ENCODE results near the gene ITGB4. TPM values are rescaled to one million over a fixed set of nuclear protein-coding genes. Genes with fewer than 3 reads are reported as not detected.

ITGB4 gene
- total and polyA plus RNA-seq, 9 of the 15 experiments (the other 6 are each of a cell fraction or from before 2014, with no cell fraction given): 0.05 to 2.8 (median 0.76) TPM; not detected in 3

- TF ChIP-seq PATZ1 (CRISPR knock-in tag; IDR thresholded peaks at IDR 0.05; ENCODE audit: borderline replicate concordance) (peak; percentile 77; the same call in 1 of the 2 replicates), ZNF12 (CRISPR knock-in tag; IDR thresholded peaks at IDR 0.05) (peak; percentile 46; the same call in 1 of the 2 replicates), MTA1 (IDR thresholded peaks at IDR 0.05; ENCODE audit: borderline replicate concordance) (no peak), BRF2 (IDR thresholded peaks at IDR 0.05; ENCODE audit: borderline replicate concordance, insufficient read depth, insufficient read length) (no peak), SMARCE1 (IDR thresholded peaks at IDR 0.05) (peak; percentile 55; the same call in 1 of the 2 replicates), SLC30A9 (CRISPR knock-in tag; IDR thresholded peaks at IDR 0.05) (no peak), ETV1 (tag; conservative IDR thresholded peaks at IDR 0.05; ENCODE audit: low read depth) (peak; percentile 54; the same call in 1 of the 2 replicates), ARID3A (IDR thresholded peaks at IDR 0.05; ENCODE audit: borderline replicate concordance, low read depth, low read length) (no peak), FOXJ2 (tag; IDR thresholded peaks at IDR 0.05) (no peak; the same call in 1 of the 2 replicates), ATF2 (CRISPR knock-in tag; IDR thresholded peaks at IDR 0.05) (no peak), ZNF584 (CRISPR knock-in tag; IDR thresholded peaks at IDR 0.05; ENCODE audit: low read depth) (peak; percentile 94), CCNT2 (IDR thresholded peaks at IDR 0.05; ENCODE audit: borderline replicate concordance, extremely low read depth, insufficient read length, low read depth, low read length) (peak; percentile 97), HDAC6 (IDR thresholded peaks at IDR 0.05; ENCODE audit: low read depth, low read length) (no peak), PHF20 (IDR thresholded peaks at IDR 0.05; ENCODE audit: partially characterized antibody) (peak; percentile 61), ZNF408 (CRISPR knock-in tag; IDR thresholded peaks at IDR 0.05; ENCODE audit: low read depth) (no peak), CBFA2T3 (IDR thresholded peaks at IDR 0.05) (peak; percentile 27; the same call in 1 of the 2 replicates), HMG20A (CRISPR knock-in tag; conservative IDR thresholded peaks at IDR 0.05) (peak; percentile 71; the same call in 1 of the 2 replicates), CEBPG (CRISPR knock-in tag; IDR thresholded peaks at IDR 0.05) (no peak), CEBPG (tag; conservative IDR thresholded peaks at IDR 0.05 in 1 of 2, IDR thresholded peaks at IDR 0.05 in 1 of 2) (no peak), ZNF668 (CRISPR knock-in tag; IDR thresholded peaks at IDR 0.05) (0 out of 2 replicates have a peak, but pooled peaks have one; percentile 45), HDAC8 (tag; IDR thresholded peaks at IDR 0.05) (peak; percentile 98)
Observed at GRCh38 chr17:75785016-75785890, 64.0 kb downstream of the ITGB4 start (continued).

Data from K562 (cell line).